NCI-H1092 treated with DMSO at 0.1 percent for 48 hours (cell line): Measurements from ENCODE around the gene MN1.

Experiments used
- DNase-seq: peaks from one replicate; lab custom pipeline; 2025; lab: John Stamatoyannopoulos, UW

MN1 gene

GRCh38 chr22:27799015-27799826, 2.3 kb downstream of the MN1 start:
- no peak for DNase-seq

- DNase-seq, result no peak
These were observed 3.0 kb downstream of the MN1 start for GRCh38 chr22:27798511-27799014.

- DNase-seq, result no peak
These were observed 3.8 kb downstream of the MN1 start for GRCh38 chr22:27797520-27798391.

DNA sequence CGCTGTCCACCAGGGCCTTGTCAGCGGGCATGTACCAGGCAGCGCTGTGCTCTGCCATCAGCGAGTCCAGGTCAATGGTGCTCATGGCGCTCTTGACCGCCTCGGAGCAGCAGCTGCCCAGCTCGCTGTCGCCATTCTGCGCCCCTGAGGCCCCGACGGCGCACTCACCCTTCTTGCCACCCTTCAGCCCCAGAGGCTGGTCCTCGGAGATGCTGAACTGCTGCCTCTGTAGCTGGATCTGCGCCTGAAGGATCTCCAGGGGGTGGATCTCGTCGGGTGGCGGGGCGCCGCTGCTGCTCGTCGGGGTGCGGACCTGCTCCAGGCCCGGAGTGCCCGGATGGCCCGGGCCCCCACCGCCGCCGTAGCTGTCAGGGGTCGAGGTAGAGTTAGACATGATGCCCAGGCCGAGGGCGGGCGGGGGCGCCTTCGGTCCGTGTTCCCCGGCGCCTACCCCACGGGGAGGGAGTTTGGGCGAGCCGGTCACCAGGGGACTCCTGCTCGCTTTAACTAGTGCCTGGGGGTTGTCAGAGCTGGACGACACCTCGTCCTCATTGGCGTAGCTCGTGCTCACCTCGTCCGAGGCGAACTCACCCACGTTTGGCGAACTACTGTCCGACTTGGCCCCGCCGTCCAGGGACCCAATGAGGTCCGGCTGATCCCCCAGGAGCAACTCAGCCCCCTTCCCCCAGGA, 4.6 kb downstream of the MN1 start:
- no peak for DNase-seq

DNA sequence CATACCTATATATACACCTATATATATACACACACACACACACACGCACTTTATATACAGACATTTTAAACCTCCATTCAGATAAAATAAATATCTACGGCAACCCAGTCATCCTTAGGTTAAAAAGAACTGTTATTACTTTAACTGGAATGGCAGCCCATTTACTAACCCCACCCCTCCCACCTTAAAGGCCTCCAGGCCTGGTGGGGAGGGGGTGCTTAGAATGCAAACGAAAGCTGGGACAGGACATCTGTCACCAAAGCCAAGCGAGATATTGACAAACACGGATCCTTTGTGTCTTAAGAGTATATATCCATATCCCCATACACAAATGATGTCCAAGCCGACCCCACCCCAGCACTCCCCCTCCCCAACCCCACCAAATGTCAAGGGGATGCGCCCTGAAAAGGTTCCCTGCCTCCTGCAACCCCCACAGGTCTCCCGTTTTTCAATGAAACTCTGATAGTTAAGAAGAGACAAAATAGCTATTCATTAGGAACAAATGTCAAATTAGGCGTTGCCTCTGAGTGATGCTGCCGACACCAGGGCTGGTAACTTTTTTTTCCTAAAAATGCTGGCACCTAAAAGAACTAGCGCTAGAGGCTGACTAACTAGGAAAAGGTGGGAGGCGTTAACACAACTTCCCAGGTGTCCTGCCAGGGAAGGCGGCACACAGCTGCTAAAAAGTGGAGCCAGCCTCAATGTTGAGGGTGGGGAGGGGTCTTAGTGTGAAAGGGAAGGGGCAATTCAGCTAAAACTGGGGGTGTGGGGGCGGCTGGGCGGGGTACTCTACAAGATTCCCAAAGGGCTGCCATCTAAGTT, 5.6 kb downstream of the MN1 start:
- no peak for DNase-seq

GRCh38 chr22:27795053-27795452, 6.5 kb downstream of the MN1 start:
- no peak for DNase-seq

DNA sequence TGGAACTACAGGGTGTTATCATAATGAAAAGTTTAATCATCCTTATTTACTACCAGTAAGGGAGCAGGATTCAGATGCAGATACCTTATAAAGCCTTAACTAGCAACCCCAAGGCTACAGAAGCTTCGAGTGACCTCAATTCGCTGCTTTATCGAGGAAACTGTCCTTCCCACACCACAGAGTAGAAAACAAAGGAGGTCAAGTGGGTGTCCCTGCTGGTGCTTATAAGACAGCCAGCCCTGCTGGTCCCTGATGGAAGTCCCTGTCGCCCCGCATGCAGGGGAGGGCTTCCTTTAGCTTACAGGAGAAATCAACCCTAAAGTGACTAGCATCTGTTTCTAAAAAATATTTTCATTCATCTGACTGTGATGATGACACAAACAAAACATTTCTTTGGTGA, 7.3 kb downstream of the MN1 start:
- no peak for DNase-seq

GRCh38 chr22:27793576-27793975, 8.0 kb downstream of the MN1 start:
- DNase-seq, result no peak

DNA sequence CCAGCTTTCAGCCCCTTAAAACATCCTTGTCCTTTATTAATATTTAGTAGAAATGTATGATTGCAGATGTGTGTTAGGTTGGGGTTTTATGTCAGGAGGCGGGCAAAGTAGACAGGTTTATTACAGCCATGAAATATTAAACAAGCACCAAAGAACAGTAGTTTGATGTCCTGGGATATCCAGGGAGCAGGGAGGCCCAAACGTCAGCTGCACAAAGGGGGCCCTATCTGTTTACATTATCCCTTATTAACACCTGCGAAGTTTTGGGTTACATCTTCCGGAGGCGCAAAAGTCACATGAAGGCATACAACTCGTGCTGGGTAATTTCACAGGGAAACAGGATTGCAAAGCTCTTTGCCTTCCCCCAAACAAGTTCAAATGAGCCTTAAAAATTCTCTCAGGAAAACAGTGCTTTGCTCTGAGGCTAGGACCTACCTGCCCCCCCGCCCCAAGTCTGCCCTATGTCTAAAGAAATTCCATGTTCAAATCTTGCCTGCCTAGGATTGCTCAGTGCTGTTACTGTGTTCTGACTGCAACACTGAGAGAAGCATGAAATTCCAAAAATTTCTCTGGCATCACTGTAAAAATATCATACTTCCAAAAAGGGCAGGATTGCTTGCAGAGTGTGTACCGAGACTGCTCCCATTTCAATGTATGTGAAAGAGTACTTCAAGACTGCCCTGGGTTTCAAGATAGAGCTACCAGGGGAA, 8.9 kb downstream of the MN1 start:
- no peak for DNase-seq

DNA sequence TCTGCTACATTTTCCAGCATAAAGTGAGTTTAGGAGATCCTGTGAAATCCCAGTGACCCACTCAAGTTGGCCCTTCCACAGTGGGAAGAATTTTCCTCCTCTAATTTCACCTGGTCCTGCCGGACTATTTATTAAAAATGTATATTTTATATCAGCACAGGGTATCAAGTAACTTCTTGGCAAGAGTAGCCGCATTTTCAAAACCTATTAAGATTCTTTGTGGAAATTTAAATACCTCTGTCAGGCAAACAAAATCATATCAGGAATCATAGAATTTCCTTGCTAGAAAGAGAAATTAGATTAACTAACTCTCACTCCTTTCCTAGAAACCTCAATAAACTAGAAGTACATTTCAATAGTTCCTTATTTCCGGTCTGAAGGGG, 9.7 kb downstream of the MN1 start:
- DNase-seq, result no peak

GRCh38 chr22:27791159-27791858, 10.2 kb downstream of the MN1 start:
- DNase-seq, result no peak

DNA sequence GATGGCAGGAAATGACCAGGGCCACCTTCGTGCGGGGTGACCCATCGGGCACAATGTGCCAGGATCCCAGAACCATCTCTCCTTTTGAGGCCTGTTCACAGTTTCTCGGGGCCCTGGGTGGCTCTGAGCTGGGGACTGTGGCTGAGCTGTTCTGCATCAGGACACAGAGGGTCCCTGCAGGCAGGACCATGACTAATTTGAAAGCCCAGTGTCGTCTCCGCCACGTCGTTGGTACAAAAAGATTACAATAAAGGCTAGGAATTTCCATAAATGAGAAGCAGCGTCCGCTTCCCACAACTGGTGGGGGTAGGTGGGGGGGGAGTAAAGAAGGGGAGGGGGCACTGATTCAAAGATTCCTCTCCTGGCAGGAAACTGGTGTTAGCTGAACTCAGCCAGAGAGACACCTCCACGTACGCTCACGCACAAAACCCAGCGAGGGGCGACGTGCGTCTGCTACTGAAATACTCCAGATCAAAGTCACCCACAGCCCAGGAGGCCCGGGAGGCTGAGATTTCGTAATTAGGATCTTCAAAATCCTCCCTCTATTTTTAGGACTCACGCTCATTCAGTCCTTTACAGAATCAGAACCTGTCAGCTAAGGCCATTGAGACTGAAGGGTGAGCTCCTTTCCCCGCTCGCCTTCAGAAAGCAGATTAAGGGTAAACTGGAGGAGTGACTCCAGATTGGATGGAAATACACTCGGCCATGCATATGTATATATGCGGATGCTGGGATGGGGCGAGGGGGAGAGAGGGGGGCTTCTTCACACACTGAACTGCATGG, 11.0 kb downstream of the MN1 start:
- no peak for DNase-seq

DNA sequence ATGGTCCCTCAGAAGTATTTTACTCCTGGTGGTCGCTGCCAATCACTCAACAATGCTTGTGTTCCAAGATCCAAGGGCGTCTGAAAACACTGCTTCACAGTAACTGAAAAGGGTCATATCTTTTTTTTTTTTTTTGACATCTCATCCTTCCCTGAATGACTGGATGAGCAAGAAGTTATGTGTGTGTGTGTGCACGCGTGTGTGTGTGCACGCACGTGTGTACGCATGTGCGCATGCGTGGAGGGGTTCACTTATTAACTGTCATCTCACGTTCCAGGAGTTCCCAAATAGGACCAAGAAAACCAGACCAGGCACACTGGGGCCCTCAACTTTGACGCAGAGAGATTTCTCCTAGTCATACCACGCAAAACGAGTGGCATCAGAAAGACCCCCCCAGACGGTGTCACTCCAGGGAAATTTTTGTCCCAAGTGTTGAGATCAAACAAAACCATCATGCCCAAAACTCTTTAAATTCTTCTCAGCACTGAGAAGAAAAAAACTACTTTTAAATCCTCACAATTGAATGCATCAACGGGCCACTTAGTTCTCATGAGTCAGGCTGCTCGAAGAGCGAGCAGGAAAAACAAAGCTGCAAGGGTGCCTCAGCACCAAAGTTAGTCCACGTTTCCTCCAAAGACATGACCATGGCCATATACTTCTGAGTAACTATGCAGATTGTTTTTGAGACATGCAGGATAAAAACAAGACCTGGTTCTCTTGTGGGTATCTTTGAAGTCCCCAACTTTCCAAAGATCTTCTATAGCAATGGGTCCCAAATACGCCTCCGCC, 12.9 kb downstream of the MN1 start:
- DNase-seq, result no peak

DNA sequence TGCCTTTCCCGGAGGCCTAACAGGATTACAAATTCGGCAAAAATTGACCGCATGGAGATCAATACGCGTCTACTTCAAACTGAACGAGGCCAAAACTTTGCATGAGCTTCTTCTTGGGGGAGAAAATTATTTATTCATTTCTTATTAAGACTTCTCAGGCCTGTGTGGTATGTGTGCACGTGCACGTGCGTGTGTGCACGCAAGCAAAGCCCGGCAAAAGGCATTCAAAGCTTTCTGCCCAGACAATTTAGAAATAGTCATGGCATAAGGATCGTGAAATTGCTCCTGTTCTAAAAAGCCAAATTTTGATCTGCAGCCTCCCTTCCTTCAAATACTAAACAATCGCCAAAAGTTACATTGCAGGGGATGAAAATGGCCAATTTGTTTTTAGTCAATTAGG, 14.6 kb downstream of the MN1 start:
- no peak for DNase-seq

DNA sequence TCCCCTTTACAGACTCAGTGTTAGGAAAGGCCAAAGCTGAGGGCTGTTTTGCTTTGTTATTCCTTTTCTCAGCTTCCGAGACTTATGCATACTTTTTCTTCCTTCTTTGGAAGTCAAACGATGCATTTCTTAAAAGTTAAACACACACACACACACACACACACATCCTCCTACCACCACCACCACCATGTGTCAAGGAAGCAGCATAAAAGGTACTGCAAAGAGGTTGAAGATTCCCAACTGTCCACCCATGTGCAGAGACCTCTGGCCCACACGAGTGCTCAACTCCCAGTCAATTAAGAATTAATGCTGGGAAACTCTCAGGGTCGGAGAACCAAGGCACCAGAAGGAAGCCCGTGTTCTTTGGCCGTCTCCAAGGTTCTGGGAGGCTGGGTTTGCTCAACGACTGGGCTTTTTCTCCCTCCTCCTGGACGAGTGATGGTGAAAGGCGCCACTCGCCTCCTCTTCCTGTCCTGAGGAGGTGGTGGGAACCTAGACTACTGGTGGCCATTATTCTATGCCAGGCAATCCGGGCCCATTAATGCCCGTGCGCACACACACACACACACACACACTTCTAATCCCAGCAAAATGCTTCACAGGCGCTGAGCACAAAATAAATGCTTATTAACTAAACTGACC, 15.1 kb downstream of the MN1 start:
- DNase-seq, result no peak

DNA sequence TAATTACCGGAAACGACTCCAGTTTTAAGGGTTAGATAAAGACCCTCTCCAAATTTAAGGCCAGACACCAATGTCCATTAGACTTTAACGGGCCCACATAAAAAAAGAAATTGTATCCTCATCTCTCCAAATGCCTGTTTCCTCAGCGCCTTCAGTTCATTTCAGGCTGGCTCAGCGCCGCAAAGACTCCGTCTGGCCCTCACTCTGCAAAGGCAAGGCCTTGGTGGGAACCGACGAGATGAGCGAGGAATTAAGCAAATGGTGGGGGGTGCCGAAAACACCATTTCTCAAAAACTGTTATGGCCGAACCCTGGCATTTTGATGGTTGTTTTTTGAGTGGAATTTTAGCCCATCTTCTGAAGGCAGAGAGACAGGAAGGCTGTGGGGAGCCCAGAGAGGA, 15.7 kb downstream of the MN1 start:
- no peak for DNase-seq

DNA sequence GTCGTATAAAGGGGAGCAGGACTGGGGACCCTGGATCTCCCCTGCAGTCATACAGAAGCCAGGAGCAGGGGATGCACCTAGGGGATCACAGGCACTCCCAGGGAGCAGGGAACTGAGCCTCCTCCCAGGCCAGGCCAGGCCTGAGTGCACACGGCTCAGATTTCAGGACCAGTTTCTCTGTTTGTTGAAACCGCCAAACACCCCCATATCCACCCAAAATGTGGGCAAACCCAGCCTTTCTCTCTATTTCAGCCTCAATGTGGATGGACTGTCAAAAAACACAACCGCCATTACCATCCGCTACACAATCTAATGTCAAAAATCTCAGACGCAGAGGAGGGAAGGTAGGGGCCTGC, 17.5 kb downstream of the MN1 start:
- no peak for DNase-seq

DNA sequence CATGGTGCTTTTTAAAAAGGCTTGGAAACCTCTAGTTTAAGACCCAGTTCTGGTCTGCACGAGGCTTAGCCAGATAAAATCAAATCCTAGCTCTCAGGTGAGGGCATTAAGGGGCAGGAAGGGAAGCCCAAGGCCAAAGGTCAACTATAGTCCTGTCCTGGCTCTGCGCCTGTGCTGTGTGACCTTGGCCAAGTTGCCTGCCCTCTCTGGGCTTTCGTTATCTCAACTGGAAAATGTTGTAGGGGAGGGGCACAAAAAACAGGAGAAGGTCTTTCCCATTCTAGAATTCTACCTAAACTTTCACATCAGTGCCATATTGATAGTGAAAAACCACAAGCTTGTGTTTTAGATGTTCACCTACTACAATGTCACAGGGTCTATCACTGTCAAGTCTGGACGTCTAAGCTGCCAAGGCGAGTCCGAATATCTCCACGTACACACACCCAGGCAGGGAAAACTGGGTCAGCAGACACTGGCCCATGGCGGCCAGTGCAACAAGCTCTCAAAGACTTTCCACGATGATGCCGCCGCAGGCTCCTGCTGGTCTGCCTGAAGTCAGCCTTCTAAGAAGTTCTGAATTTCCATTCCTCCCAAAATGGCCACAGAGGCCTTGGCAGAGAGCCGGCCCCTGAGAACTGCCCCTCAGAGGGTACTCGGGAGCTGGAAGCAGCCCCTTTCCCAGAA, 18.0 kb downstream of the MN1 start:
- DNase-seq, result no peak
